H1 (cell line): ENCODE data around the gene MEN1. TPM values are rescaled to one million over a fixed set of nuclear protein-coding genes. Genes with fewer than 3 reads are reported as not detected.

Experiments
- CTCF ChIA-PET: fragments of 300-600 bp; sonication (Branson Sonifier 250); formaldehyde crosslinking; loops from one replicate; lab custom pipeline; 2021; ENCODE audit not compliant: partially characterized antibody; lab: Charles Lee
- POLR2A ChIA-PET: fragments of 300-600 bp; sonication (Branson Sonifier 250); formaldehyde crosslinking; loops from one replicate; lab custom pipeline; 2021; ENCODE audit warnings: inconsistent platforms; ENCODE audit not compliant: partially characterized antibody; lab: Charles Lee
- DNase-seq, 2 experiments: peaks; one replicate each; pipeline versions ENCODE4 v3.0.0 to v3.0.0-alpha.2; 2010 to 2022; ENCODE audit warnings: low spot score in 2 of 2, low read depth in 1 of 2, mixed read lengths in 1 of 2
- FAIRE-seq: peaks from 2 replicates; lab custom pipeline; 2011; peaks lifted over from hg19 to GRCh38; lab: Jason Lieb, UNC
- H2AFZ ChIP-seq: 2 replicates; pipeline ENCODE4 v1.8.1; 2012; ENCODE audit warnings: low read length, inconsistent platforms
- H2AK5ac ChIP-seq: 2 replicates; pipeline ENCODE4 v1.6.1; 2013; ENCODE audit warnings: low read depth, low read length
- H2BK120ac ChIP-seq: replicated peaks from 2 replicates; pipeline ENCODE3; 2013; ENCODE audit warnings: low read depth, low read length, inconsistent platforms
- H2BK12ac ChIP-seq: 2 replicates; pipeline ENCODE4 v1.6.1; 2013; ENCODE audit warnings: low read depth, low read length
- H2BK15ac ChIP-seq: 2 replicates; pipeline ENCODE4 v1.6.1; 2013; ENCODE audit warnings: low read length
- H2BK20ac ChIP-seq: 2 replicates; pipeline ENCODE4 v1.6.1; 2013; ENCODE audit warnings: low read length
- H2BK5ac ChIP-seq: 2 replicates; pipeline ENCODE4 v1.6.1; 2013; ENCODE audit warnings: low read depth, low read length
- H3K14ac ChIP-seq: 2 replicates; pipeline ENCODE4 v1.6.1; 2013; ENCODE audit warnings: inconsistent platforms; ENCODE audit not compliant: insufficient read length
- H3K18ac ChIP-seq: 2 replicates; pipeline ENCODE4 v1.6.1; 2013; ENCODE audit warnings: low read length; ENCODE audit errors: extremely low read depth
- H3K23ac ChIP-seq: 2 replicates; pipeline ENCODE4 v1.6.1; 2013; ENCODE audit warnings: inconsistent platforms; ENCODE audit not compliant: insufficient read length
- H3K23me2 ChIP-seq: 2 replicates; pipeline ENCODE4 v1.6.1; 2013; ENCODE audit warnings: low read depth, low read length
- H3K27ac ChIP-seq: 2 replicates; pipeline ENCODE4 v1.6.1; 2011; ENCODE audit warnings: low read depth, low read length, inconsistent platforms
- H3K27me3 ChIP-seq, 4 experiments: replicated peaks in 1 of 4; 1 replicate in 1 of 4; 2 replicates in 3 of 4; pipeline versions ENCODE4 v1.6.1 to v1.8.1; 2011 to 2013; ENCODE audit warnings: low read length in 3 of 4, mild to moderate bottlenecking in 3 of 4, inconsistent platforms in 2 of 4, mixed read lengths in 2 of 4, moderate library complexity in 1 of 4; ENCODE audit not compliant: control insufficient read depth in 3 of 4, insufficient read depth in 3 of 4; ENCODE audit errors: extremely low read depth in 1 of 4
- H3K36me3 ChIP-seq, 4 experiments: 2 replicates each; pipeline versions ENCODE4 v1.6.1 to v1.8.1; 2011 to 2013; ENCODE audit warnings: mild to moderate bottlenecking in 4 of 4, low read length in 3 of 4, moderate library complexity in 2 of 4, control low read depth in 1 of 4, inconsistent platforms in 1 of 4; ENCODE audit not compliant: insufficient read depth in 4 of 4, control insufficient read depth in 2 of 4
- H3K4ac ChIP-seq: replicated peaks from 2 replicates; pipeline ENCODE3; 2013; ENCODE audit warnings: low read length, low read depth, mixed read lengths, inconsistent platforms; ENCODE audit not compliant: insufficient read length
- H3K4me1 ChIP-seq, 4 experiments: replicated peaks in 1 of 4; 1 replicate in 1 of 4; 2 replicates in 3 of 4; pipeline versions ENCODE4 v1.6.1 to v1.8.1; 2011 to 2013; ENCODE audit warnings: low read length in 3 of 4, inconsistent platforms in 2 of 4, mixed read lengths in 1 of 4; ENCODE audit not compliant: insufficient read depth in 4 of 4, control insufficient read depth in 3 of 4
- H3K4me2 ChIP-seq, 2 experiments: 2 replicates each; pipeline versions ENCODE4 v1.6.1 to v1.8.1; 2011 to 2013; ENCODE audit warnings: low read depth in 2 of 2, low read length in 2 of 2, control low read depth in 1 of 2, inconsistent platforms in 1 of 2, mild to moderate bottlenecking in 1 of 2; ENCODE audit not compliant: insufficient read depth in 1 of 2
- H3K4me3 ChIP-seq, 4 experiments: fragments of 200-600, 300-600 bp in 1 of 4; sonication (generic), shearing (Covaris generic), sonication (Bioruptor Twin) in 1 of 4; 2 replicates each; pipeline versions ENCODE4 v1.5.1 to v1.8.1; 2011 to 2016; ENCODE audit warnings: low read length in 4 of 4, low read depth in 3 of 4, control low read depth in 2 of 4, inconsistent platforms in 2 of 4, mild to moderate bottlenecking in 2 of 4, mixed read lengths in 1 of 4, moderate library complexity in 1 of 4; ENCODE audit not compliant: insufficient read depth in 2 of 4; ENCODE audit errors: extremely low read depth in 1 of 4
- H3K56ac ChIP-seq: replicated peaks from 2 replicates; pipeline ENCODE3; 2013; ENCODE audit warnings: low read depth, mild to moderate bottlenecking, mixed read lengths, low read length, inconsistent platforms; ENCODE audit not compliant: insufficient read length
- H3K79me1 ChIP-seq: 2 replicates; pipeline ENCODE4 v1.6.1; 2013; ENCODE audit warnings: low read depth, low read length, control low read depth
- H3K79me2 ChIP-seq, 2 experiments: 2 replicates each; pipeline versions ENCODE4 v1.6.1 to v1.8.1; 2012 to 2013; ENCODE audit warnings: low read length in 2 of 2, mild to moderate bottlenecking in 2 of 2, inconsistent platforms in 1 of 2; ENCODE audit not compliant: insufficient read depth in 2 of 2, control insufficient read depth in 1 of 2
- H3K9ac ChIP-seq, 4 experiments: replicated peaks in 1 of 4; 1 replicate in 1 of 4; 2 replicates in 3 of 4; pipeline versions ENCODE4 v1.6.1 to v1.8.1; 2011 to 2013; ENCODE audit warnings: low read depth in 3 of 4, low read length in 3 of 4, control low read depth in 2 of 4, mild to moderate bottlenecking in 2 of 4, moderate library complexity in 2 of 4, inconsistent platforms in 1 of 4; ENCODE audit errors: extremely low read depth in 1 of 4
- H3K9me3 ChIP-seq, 2 experiments: 2 replicates each; pipeline versions ENCODE4 v1.6.1 to v1.8.1; 2012 to 2013; ENCODE audit warnings: mild to moderate bottlenecking in 2 of 2, moderate library complexity in 2 of 2, control low read depth in 1 of 2, inconsistent platforms in 1 of 2, low read depth in 1 of 2, low read length in 1 of 2, mixed read lengths in 1 of 2; ENCODE audit not compliant: insufficient read depth in 2 of 2
- H4K20me1 ChIP-seq, 2 experiments: replicated peaks in 1 of 2; 2 replicates each; pipeline versions ENCODE3 to v1.8.1; 2011 to 2013; ENCODE audit warnings: inconsistent platforms in 2 of 2, low read length in 2 of 2, mild to moderate bottlenecking in 1 of 2; ENCODE audit not compliant: insufficient read depth in 2 of 2, control insufficient read depth in 1 of 2
- H4K5ac ChIP-seq: 2 replicates; pipeline ENCODE4 v1.6.1; 2013; ENCODE audit warnings: low read length, low read depth, mixed read lengths, inconsistent platforms; ENCODE audit not compliant: insufficient read length
- H4K8ac ChIP-seq: 2 replicates; pipeline ENCODE4 v1.8.0; 2013; ENCODE audit warnings: mild to moderate bottlenecking, moderate library complexity, low read length, inconsistent platforms; ENCODE audit not compliant: insufficient read depth; ENCODE audit errors: extremely low read depth
- H4K91ac ChIP-seq: replicated peaks from 2 replicates; pipeline ENCODE3; 2013; ENCODE audit warnings: low read length, mixed read lengths, inconsistent platforms; ENCODE audit not compliant: insufficient read length
- EP300 ChIP-seq, 2 experiments: IDR thresholded peaks; 1 replicate in 1 of 2; 2 replicates in 1 of 2; pipeline ENCODE4 v1.6.1; 2011 to 2012; ENCODE audit warnings: low read depth in 2 of 2, low read length in 2 of 2, mild to moderate bottlenecking in 2 of 2, borderline replicate concordance in 1 of 2, inconsistent platforms in 1 of 2, moderate library complexity in 1 of 2
- KDM4A ChIP-seq: IDR thresholded peaks from one replicate; pipeline ENCODE4 v1.7.1; 2012; ENCODE audit warnings: low read depth, mild to moderate bottlenecking, moderate library complexity, low read length, inconsistent platforms; ENCODE audit not compliant: severe bottlenecking
- PHF8 ChIP-seq: fragments of 200-600 bp; sonication (generic); conservative IDR thresholded peaks from 2 replicates; pipeline ENCODE4 v1.7.1; 2012; ENCODE audit warnings: low read depth, mild to moderate bottlenecking, inconsistent platforms, low read length, moderate library complexity
- POLR2A ChIP-seq, 2 experiments: IDR thresholded peaks; 1 replicate in 1 of 2; 2 replicates in 1 of 2; pipeline ENCODE4 v1.6.1; 2011; ENCODE audit warnings: low read depth in 2 of 2, low read length in 2 of 2, mild to moderate bottlenecking in 2 of 2; ENCODE audit errors: control extremely low read depth in 1 of 2
- POLR2AphosphoS5 ChIP-seq: IDR thresholded peaks from 2 replicates; pipeline ENCODE4 v1.6.1; 2011; ENCODE audit warnings: low read depth, low read length
- SIN3A ChIP-seq, 2 experiments: IDR thresholded peaks in 1 of 2; conservative IDR thresholded peaks in 1 of 2; 2 replicates each; pipeline ENCODE4 v1.6.1; 2011 to 2012; ENCODE audit warnings: low read length in 2 of 2, improper control_type of control experiment in 1 of 2, low read depth in 1 of 2, mild to moderate bottlenecking in 1 of 2
- WGBS, 2 experiments: shearing (Covaris generic) in 1 of 2; methylation state at CpG; one replicate each; pipeline versions ENCODE4 v1.1.6 to v1.1.7; 2013 to 2015; ENCODE audit warnings: low lambda C conversion rate in 2 of 2, mixed read lengths in 2 of 2, inconsistent platforms in 1 of 2, low coverage in 1 of 2, missing lambda C conversion rate in 1 of 2; ENCODE audit not compliant: insufficient replicate concordance in 2 of 2, insufficient coverage in 1 of 2, insufficient read length in 1 of 2; ENCODE audit errors: extremely low coverage in 1 of 2, missing lambda C conversion rate in 1 of 2; 5-methylcytosine and 5-hydroxymethylcytosine counted together
- polyA plus RNA-seq, 7 experiments: library from polyadenylated mRNA; depleted of rRNA in 3 of 7; stranded (reverse) in 5 of 7; unstranded in 2 of 7; fragments of >200 nt in 5 of 7; fragments of 200-250 nt in 2 of 7; gene quantifications; 1 replicate in 5 of 7; 2 replicates in 1 of 7; 4 replicates in 1 of 7; pipeline versions ENCODE4 v1.2.1 to v1.2.3, GENCODE V29; 2011 to 2013; ENCODE audit warnings: missing spikeins in 2 of 7, mixed read lengths in 2 of 7
- total RNA-seq: library from RNA; stranded (reverse); fragmentation: NEBNext Ultra II Directional; extraction: Animal tissue kit (Norgen Biotek cat#: 25700); gene quantifications from 2 replicates; pipeline ENCODE4 v1.2.1, GENCODE V29; 2021
- TF ChIP-seq, protein P1 (sequence below), 3 experiments: IDR thresholded peaks; 1 replicate in 2 of 3; 2 replicates in 1 of 3; pipeline versions ENCODE4 v1.5.1 to v1.6.1; 2011; ENCODE audit warnings: low read length in 3 of 3, mild to moderate bottlenecking in 3 of 3, inconsistent platforms in 2 of 3, low read depth in 1 of 3, moderate library complexity in 1 of 3; ENCODE audit not compliant: insufficient read depth in 1 of 3; ENCODE audit errors: control extremely low read depth in 1 of 3

Gene MEN1
- total and polyA plus RNA-seq, 2 of the 8 experiments (the other 6 are each of a cell fraction or from before 2014, with no cell fraction given) = 47.2 to 56.3 TPM

- 0 out of 2 replicates have a peak within 1 kb of the TSS, but pooled peaks have one; percentile 38 for H3K18ac ChIP-seq
- peak; percentile 95 for FAIRE-seq
- TF ChIP-seq KDM4A (peak; percentile 53), PHF8 (no peak), EP300 (IDR thresholded peaks at IDR 0.05; ENCODE audit: borderline replicate concordance in 1 of 2, low read depth in 2 of 2, low read length in 2 of 2) (no peak), SIN3A (conservative IDR thresholded peaks at IDR 0.05 in 1 of 2, IDR thresholded peaks at IDR 0.05 in 1 of 2; ENCODE audit: low read depth in 1 of 2, low read length in 2 of 2) (0 out of 4 replicates have a peak, but pooled peaks of 1 of the 2 experiments have one; percentile 56), POLR2A (IDR thresholded peaks at IDR 0.05; ENCODE audit: control extremely low read depth in 1 of 2, low read depth in 2 of 2, low read length in 2 of 2) (peak; percentile 93 to 94), POLR2AphosphoS5 (peak; percentile 97)
- TF ChIP-seq, protein P1, sequence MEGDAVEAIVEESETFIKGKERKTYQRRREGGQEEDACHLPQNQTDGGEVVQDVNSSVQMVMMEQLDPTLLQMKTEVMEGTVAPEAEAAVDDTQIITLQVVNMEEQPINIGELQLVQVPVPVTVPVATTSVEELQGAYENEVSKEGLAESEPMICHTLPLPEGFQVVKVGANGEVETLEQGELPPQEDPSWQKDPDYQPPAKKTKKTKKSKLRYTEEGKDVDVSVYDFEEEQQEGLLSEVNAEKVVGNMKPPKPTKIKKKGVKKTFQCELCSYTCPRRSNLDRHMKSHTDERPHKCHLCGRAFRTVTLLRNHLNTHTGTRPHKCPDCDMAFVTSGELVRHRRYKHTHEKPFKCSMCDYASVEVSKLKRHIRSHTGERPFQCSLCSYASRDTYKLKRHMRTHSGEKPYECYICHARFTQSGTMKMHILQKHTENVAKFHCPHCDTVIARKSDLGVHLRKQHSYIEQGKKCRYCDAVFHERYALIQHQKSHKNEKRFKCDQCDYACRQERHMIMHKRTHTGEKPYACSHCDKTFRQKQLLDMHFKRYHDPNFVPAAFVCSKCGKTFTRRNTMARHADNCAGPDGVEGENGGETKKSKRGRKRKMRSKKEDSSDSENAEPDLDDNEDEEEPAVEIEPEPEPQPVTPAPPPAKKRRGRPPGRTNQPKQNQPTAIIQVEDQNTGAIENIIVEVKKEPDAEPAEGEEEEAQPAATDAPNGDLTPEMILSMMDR (IDR thresholded peaks at IDR 0.05; ENCODE audit: control extremely low read depth in 1 of 3, insufficient read depth in 1 of 3, low read depth in 1 of 3, low read length in 3 of 3) = peak in 1 of 3 experiments; percentile 24; a peak in 1 of 4 replicates
Measured at GRCh38 chr11:64778473-64779298, 31.7 kb downstream of the MEN1 start, which contains the start of gene SF1. Gene SF1, minus strand, starts transcription at chr11:64778542. Its CDS starts 150 bp downstream, at chr11:64778392.

More at GRCh38 chr11:64778473-64779298, 31.7 kb downstream of the MEN1 start, which contains the start of gene SF1:
- Histone ChIP-seq H4K5ac (peak within 1 kb of the TSS; percentile 34), H3K23ac (no peak within 1 kb of the TSS), H2BK12ac (no peak within 1 kb of the TSS), H4K20me1 (peaks cover 21 to 27% of the 10 kb centered on the region in 2 experiments), H3K14ac (no peak within 1 kb of the TSS), H3K9me3 (no peaks in the 10 kb centered on the region), H2AK5ac (no peak within 1 kb of the TSS), H3K27ac (peak within 1 kb of the TSS; percentile 93), H2AFZ (no peak within 1 kb of the TSS), H3K79me2 (peaks cover 23 to 39% of the 10 kb centered on the region in 2 experiments), H4K8ac (peak within 1 kb of the TSS; percentile 96), H3K23me2 (peaks cover 9% of the 10 kb centered on the region), H2BK15ac (no peak within 1 kb of the TSS), H2BK20ac (no peak within 1 kb of the TSS), H3K4ac (peak within 1 kb of the TSS; percentile 45), H3K4me2 (peak within 1 kb of the TSS; percentile 84 to 92), H2BK5ac (peak within 1 kb of the TSS; percentile 64), H3K4me3 (peak within 1 kb of the TSS; percentile 69 to 99 (median 95)), H3K4me1 (peaks cover 2 to 6% (median 5%) of the 10 kb centered on the region in 4 experiments; a peak in 5 of 7 replicates), H3K27me3 (no peaks in the 10 kb centered on the region), H2BK120ac (no peak within 1 kb of the TSS), H3K56ac (peak within 1 kb of the TSS; percentile 73), H3K79me1 (peaks cover 5% of the 10 kb centered on the region; the same call in 1 of the 2 replicates), H4K91ac (no peak within 1 kb of the TSS), H3K9ac (peak within 1 kb of the TSS; percentile 89 to 99 (median 93)), H3K36me3 (peaks cover 28 to 35% (median 32%) of the 10 kb centered on the region in 4 experiments)
- 1% methylated on average over 33 of the region's 80 CpGs; no CpG with 5 or more reads in 1 of the 2 experiments for WGBS, 2 experiments
- DNase-seq = peak; percentile 97 to 99
- ChIA-PET POLR2A (interaction anchor here (0.5 to 29.2 kb wide), 20 partner anchors 9 to 468 kb away, joined by 3 to 1087 read pairs (median 4); partner anchors contain the start of genes ARL2, MEN1, PPP2R5B and PYGM), CTCF (interaction anchor here (0.9 to 1.6 kb wide), 10 partner anchors 9 to 110 kb away, joined by 3 to 7 read pairs (median 4); partner anchors contain the start of gene RASGRP2)
